ENCODE results near the gene TP63.
"Not testable (repeated sequence)": the region's sequence is repeated elsewhere in the genome, so short reads cannot be mapped to it uniquely, and the experiment has no call there.

Gene TP63

GRCh38 chr3:189606774-189607173, 24.4 kb upstream of the TP63 start:
- H4K20me1 ChIP-seq (ENCODE audit: insufficient read depth, low read length): no peaks in the 10 kb centered on the region
- TF ChIP-seq CTCF (IDR thresholded peaks at IDR 0.05; ENCODE audit: low read length) (no peak), EZH2 (IDR thresholded peaks at IDR 0.05; ENCODE audit: borderline replicate concordance, low read length) (no peak)
- no peak overlapping the region for H3K9ac ChIP-seq (ENCODE audit: low read length)
- no peaks in the 10 kb centered on the region for H3K36me3 ChIP-seq (ENCODE audit: insufficient read depth, low read length)
- H3K27me3 ChIP-seq (ENCODE audit: insufficient read depth, low read length): no peaks in the 10 kb centered on the region
- H3K9me2 ChIP-seq (ENCODE audit: low read depth, low read length): no peaks in the 10 kb centered on the region
- no peaks in the 10 kb centered on the region for H3F3A ChIP-seq (ENCODE audit: insufficient read depth, low read length)
- no peak overlapping the region for H2AFZ ChIP-seq (ENCODE audit: low read length)
- no peak overlapping the region for H3K4me2 ChIP-seq (ENCODE audit: low read length)
- H3K4me3 ChIP-seq (ENCODE audit: low read depth, low read length, poor library complexity, severe bottlenecking): no peak overlapping the region
- H3K27ac ChIP-seq (ENCODE audit: low read depth, low read length, poor library complexity, severe bottlenecking): no peak overlapping the region
- H3K79me2 ChIP-seq (ENCODE audit: insufficient read depth, low read length): no peaks in the 10 kb centered on the region
- H3K9me3 ChIP-seq (ENCODE audit: low read length): no peaks in the 10 kb centered on the region; the same call in 1 of the 2 replicates
- H3K4me1 ChIP-seq (ENCODE audit: insufficient read depth, low read length, severe bottlenecking): no peaks in the 10 kb centered on the region

- H3K4me3 ChIP-seq (ENCODE audit: low read depth, low read length, poor library complexity, severe bottlenecking): not testable (repeated sequence)
These were observed 18.5 kb upstream of the TP63 start for GRCh38 chr3:189612641-189613040.

GRCh38 chr3:189613122-189613521, 18.1 kb upstream of the TP63 start:
- TF ChIP-seq CTCF (IDR thresholded peaks at IDR 0.05; ENCODE audit: low read length) (no peak), EZH2 (IDR thresholded peaks at IDR 0.05; ENCODE audit: borderline replicate concordance, low read length) (no peak)

More at GRCh38 chr3:189612641-189613040, 18.5 kb upstream of the TP63 start:
- not testable (repeated sequence) for H3K79me2 ChIP-seq (ENCODE audit: insufficient read depth, low read length); H3K27me3 ChIP-seq (ENCODE audit: insufficient read depth, low read length); H3K9me3 ChIP-seq (ENCODE audit: low read length); H3K36me3 ChIP-seq (ENCODE audit: insufficient read depth, low read length); H3K9ac ChIP-seq (ENCODE audit: low read length); H3F3A ChIP-seq (ENCODE audit: insufficient read depth, low read length); H3K27ac ChIP-seq (ENCODE audit: low read depth, low read length, poor library complexity, severe bottlenecking); H3K4me2 ChIP-seq (ENCODE audit: low read length); H4K20me1 ChIP-seq (ENCODE audit: insufficient read depth, low read length); H3K9me2 ChIP-seq (ENCODE audit: low read depth, low read length); H2AFZ ChIP-seq (ENCODE audit: low read length); H3K4me1 ChIP-seq (ENCODE audit: insufficient read depth, low read length, severe bottlenecking)

GRCh38 chr3:189621948-189622603, 9.1 kb upstream of the TP63 start:
- no peak overlapping the region for H3K4me2 ChIP-seq (ENCODE audit: low read length)
- no peak for TF ChIP-seq CTCF (IDR thresholded peaks at IDR 0.05; ENCODE audit: low read length)
- no peak for TF ChIP-seq EZH2 (IDR thresholded peaks at IDR 0.05; ENCODE audit: borderline replicate concordance, low read length)

More at GRCh38 chr3:189613122-189613521, 18.1 kb upstream of the TP63 start:
- H3K27me3 ChIP-seq (ENCODE audit: insufficient read depth, low read length): no peaks in the 10 kb centered on the region
- H3K9ac ChIP-seq (ENCODE audit: low read length): no peak overlapping the region
- no peaks in the 10 kb centered on the region; the same call in 1 of the 2 replicates for H3K9me2 ChIP-seq (ENCODE audit: low read depth, low read length)
- H3K4me3 ChIP-seq (ENCODE audit: low read depth, low read length, poor library complexity, severe bottlenecking): no peak overlapping the region
- no peaks in the 10 kb centered on the region for H3K36me3 ChIP-seq (ENCODE audit: insufficient read depth, low read length)
- H3K79me2 ChIP-seq (ENCODE audit: insufficient read depth, low read length): no peaks in the 10 kb centered on the region
- H3K9me3 ChIP-seq (ENCODE audit: low read length): no peaks in the 10 kb centered on the region; the same call in 1 of the 2 replicates
- H3K27ac ChIP-seq (ENCODE audit: low read depth, low read length, poor library complexity, severe bottlenecking): no peak overlapping the region
- no peak overlapping the region for H2AFZ ChIP-seq (ENCODE audit: low read length)
- no peaks in the 10 kb centered on the region for H3K4me1 ChIP-seq (ENCODE audit: insufficient read depth, low read length, severe bottlenecking)
- no peaks in the 10 kb centered on the region for H3F3A ChIP-seq (ENCODE audit: insufficient read depth, low read length)
- H3K4me2 ChIP-seq (ENCODE audit: low read length): no peak overlapping the region
- no peaks in the 10 kb centered on the region for H4K20me1 ChIP-seq (ENCODE audit: insufficient read depth, low read length)

More at GRCh38 chr3:189621948-189622603, 9.1 kb upstream of the TP63 start:
- Histone ChIP-seq H3K9me3 (ENCODE audit: low read length) (no peaks in the 10 kb centered on the region), H3K4me1 (ENCODE audit: insufficient read depth, low read length, severe bottlenecking) (peaks cover 20% of the 10 kb centered on the region), H4K20me1 (ENCODE audit: insufficient read depth, low read length) (no peaks in the 10 kb centered on the region), H2AFZ (ENCODE audit: low read length) (no peak overlapping the region), H3K79me2 (ENCODE audit: insufficient read depth, low read length) (no peaks in the 10 kb centered on the region), H3K9ac (ENCODE audit: low read length) (no peak overlapping the region), H3K9me2 (ENCODE audit: low read depth, low read length) (no peaks in the 10 kb centered on the region; the same call in 1 of the 2 replicates), H3F3A (ENCODE audit: insufficient read depth, low read length) (no peaks in the 10 kb centered on the region), H3K27me3 (ENCODE audit: insufficient read depth, low read length) (no peaks in the 10 kb centered on the region), H3K4me3 (ENCODE audit: low read depth, low read length, poor library complexity, severe bottlenecking) (no peak overlapping the region), H3K36me3 (ENCODE audit: insufficient read depth, low read length) (no peaks in the 10 kb centered on the region), H3K27ac (ENCODE audit: low read depth, low read length, poor library complexity, severe bottlenecking) (no peak overlapping the region)
